HG03066 (cell line): ENCODE results near the gene LTBP2.

Experiments used
- ATAC-seq: cut with Tn5 transposase; IDR thresholded peaks from one replicate; pipeline ENCODE4 v1.9.1; 2021; ENCODE audit warnings: low read depth; ENCODE audit not compliant: unreplicated experiment

Gene LTBP2

DNA sequence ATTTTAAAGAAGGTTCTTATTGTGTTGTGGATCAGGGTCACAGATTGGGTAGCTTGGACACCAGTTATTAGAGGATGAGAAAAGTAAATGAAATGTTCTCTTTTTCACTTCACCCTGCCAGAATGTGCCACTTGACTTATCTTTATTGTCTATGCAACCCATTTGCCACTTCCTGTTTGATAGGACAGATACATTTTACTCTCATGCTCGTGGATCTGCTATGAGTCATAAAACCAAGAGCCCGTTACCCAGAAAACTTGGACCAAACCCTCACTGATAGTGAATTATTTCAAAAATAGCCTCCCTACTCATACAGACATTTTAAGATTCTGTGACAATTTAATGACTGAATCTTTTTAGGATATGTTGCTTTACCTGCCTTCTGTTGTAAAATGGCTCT is 116.7 kb downstream of the LTBP2 start:
- ATAC-seq = no peak

- ATAC-seq = peak; percentile 85
Observed at GRCh38 chr14:74493343-74494261, 118.4 kb downstream of the LTBP2 start, which contains the start of gene ISCA2. TSS of gene ISCA2 (plus strand) at chr14:74493765. CDS start at chr14:74493775, 10 bp downstream.

DNA sequence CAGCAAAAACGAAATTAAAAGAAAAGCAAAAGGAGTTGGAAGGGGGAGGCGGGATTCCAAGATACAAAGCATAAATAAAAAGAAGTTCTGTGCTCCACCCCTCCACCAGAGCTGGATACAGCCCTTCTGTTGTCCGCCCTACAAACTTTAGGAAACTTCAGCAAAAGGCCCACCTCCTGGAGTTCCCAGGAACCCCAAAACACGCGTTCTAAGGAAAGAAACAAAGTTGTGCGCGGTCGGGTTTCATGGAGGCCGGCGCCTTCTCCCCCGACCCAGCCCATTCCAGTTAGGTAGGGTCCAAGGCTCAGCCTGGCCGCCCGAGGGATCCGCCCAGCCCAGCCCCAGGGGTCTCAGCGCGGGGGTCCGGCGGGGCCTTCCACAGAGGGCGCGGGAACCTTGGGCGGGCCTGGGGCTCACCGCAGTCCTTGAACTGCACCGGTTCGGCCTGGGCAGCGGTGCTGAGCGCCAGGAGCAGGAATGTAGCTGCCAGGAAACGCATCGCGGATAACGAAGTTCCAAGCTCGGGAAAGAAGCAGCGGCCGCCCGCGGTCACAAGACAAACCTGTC is 119.2 kb downstream of the LTBP2 start, which contains the start of gene NPC2:
Gene NPC2, minus strand, starts transcription at position 530 of the 567 bp plus-strand sequence. Its CDS starts 31 bp downstream, at position 499.
- ATAC-seq = peak; percentile 5

DNA sequence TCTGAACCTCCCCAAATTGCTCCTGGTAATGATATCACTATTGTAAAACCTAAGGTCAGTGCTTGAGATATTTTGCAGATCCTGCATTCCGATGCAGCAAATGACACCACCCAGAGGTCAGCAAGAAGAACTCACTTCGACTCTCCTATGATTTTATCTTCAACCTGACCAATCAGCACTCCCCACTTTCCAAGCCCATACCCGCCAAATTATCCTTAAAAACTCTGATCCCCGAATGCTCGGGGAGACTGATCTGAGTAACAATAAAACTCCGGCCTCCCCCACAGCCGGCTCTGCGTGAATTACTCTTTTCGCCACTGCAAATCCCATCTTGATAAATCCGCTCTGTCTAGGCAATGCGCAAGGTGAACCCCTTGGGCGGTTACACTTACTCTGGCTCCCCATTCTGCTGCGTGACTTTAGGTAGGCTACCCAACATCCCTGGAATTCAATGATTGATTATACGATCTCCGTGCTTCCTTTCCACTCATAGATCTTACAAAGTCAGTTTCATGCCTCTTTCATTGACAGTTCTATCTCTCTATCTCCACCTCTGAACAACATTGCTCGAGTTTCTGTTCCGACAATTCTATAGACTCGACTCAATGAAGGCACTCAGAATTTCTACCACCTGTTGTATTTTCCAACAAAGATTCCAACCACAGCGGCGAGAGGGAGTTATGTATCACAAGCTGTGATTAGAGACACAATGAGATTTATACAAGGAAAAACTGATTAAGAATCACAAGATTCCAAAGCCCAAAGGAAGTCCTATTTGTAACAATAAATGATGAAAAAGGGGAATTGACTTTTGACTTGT is 119.9 kb downstream of the LTBP2 start:
- ATAC-seq = no peak

DNA sequence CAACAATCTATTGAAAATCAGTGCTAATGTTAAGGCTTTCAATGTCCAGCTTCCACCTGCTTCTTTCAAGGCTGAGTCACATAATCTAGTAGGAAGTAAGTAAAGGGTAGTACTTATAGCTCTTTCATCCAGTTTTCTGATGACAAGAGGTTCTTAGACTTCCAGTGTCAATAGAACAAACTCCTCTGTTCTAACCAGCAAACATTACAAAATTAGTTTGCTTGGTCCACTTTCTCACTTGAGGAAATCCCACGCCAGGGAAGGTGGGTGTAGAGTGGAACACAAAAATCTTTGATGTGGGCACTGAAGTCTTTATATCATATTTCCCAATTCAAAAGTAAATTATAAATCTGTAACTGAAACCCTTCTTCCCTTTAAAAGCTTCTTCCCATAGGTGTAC is 121.6 kb downstream of the LTBP2 start:
- ATAC-seq = no peak

GRCh38 chr14:74488786-74489397 is 123.1 kb downstream of the LTBP2 start:
- no peak for ATAC-seq

DNA sequence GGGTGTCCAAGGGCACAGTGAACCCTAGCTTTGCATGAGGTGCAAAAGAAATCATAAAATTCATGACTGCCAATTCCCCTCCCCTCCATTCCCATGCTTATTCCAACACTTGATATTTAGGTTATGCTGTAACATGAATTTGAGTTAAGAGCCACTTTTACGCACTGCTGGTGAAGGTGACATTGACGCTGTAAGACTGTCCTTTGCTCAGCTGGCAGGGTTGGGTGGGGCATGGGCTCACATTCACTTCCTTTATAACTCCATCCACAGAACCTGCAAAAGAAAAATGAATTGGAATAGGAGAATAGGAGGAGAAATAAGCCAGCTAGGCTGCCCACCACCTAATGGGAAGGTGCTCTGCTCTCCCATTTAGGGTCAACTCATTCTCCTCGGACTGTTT is 125.9 kb downstream of the LTBP2 start:
- no peak for ATAC-seq

DNA sequence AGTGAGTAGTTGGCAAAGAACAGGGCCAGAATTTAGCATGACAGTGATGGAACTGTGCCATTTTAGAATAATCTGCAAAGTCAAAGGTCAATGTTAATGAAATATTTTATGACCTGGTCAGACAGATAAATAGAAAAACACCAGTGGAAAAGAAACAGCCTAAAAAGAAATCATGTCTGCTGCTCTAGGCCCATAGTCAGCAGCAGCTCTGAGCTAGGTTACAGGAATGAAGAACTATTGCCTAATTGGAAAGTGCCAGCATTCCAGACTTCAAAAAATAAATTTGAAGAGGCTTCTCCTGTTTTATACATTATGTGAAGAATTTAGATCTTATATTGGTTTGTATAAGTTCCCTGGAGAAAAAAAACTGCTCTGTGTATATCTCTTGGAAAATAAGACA is 128.7 kb downstream of the LTBP2 start:
- ATAC-seq = no peak

GRCh38 chr14:74482571-74482970 is 129.5 kb downstream of the LTBP2 start:
- ATAC-seq = no peak

GRCh38 chr14:74480046-74480445 is 132.0 kb downstream of the LTBP2 start:
- ATAC-seq = no peak

- ATAC-seq = no peak
Observed at GRCh38 chr14:74478996-74479635, 132.9 kb downstream of the LTBP2 start.

- ATAC-seq = no peak
Observed at GRCh38 chr14:74476607-74477006, 135.4 kb downstream of the LTBP2 start.

DNA sequence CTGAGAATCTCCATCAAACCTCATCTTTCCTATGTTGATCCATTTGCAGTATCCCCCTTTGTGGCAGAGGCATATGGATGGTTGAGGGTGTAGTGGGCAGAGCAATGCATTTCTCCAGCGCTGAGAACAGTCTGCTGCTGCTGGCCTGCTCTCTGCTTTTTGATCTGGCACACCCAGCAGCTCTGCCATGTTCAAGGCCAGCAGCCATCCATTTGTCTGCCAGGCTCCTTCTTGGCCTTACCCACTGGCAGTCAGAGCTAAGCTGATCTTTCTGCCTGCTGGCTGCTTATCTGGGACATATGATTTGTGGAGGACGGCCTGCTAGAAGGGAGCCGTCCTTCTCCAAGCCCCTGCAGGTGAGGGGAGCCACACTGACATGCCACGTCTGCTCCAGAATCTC is 135.9 kb downstream of the LTBP2 start:
- ATAC-seq = no peak

- ATAC-seq = no peak
Observed at GRCh38 chr14:74475678-74476077, 136.4 kb downstream of the LTBP2 start.

DNA sequence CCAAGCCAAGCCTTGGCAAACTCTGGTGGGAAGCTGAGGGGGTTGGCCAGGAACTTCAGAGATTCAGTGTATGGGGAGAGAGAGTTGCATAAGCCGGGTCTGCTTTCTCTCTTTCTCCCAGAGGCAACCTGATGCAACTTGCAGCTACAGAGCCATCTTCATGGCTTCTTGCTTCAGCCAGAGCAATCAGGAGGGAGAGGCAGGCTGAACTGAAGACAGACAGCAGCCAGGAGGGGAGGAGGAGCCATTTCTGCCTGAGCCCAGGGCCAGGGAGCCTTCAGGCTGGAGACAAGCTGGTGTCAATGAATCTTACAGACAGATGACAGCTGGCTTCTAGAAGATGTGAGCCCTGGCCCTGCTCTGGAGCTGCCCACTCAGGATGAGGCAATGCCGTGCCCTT is 137.7 kb downstream of the LTBP2 start:
- ATAC-seq = no peak

GRCh38 chr14:74472601-74473000 is 139.4 kb downstream of the LTBP2 start:
- no peak for ATAC-seq

DNA sequence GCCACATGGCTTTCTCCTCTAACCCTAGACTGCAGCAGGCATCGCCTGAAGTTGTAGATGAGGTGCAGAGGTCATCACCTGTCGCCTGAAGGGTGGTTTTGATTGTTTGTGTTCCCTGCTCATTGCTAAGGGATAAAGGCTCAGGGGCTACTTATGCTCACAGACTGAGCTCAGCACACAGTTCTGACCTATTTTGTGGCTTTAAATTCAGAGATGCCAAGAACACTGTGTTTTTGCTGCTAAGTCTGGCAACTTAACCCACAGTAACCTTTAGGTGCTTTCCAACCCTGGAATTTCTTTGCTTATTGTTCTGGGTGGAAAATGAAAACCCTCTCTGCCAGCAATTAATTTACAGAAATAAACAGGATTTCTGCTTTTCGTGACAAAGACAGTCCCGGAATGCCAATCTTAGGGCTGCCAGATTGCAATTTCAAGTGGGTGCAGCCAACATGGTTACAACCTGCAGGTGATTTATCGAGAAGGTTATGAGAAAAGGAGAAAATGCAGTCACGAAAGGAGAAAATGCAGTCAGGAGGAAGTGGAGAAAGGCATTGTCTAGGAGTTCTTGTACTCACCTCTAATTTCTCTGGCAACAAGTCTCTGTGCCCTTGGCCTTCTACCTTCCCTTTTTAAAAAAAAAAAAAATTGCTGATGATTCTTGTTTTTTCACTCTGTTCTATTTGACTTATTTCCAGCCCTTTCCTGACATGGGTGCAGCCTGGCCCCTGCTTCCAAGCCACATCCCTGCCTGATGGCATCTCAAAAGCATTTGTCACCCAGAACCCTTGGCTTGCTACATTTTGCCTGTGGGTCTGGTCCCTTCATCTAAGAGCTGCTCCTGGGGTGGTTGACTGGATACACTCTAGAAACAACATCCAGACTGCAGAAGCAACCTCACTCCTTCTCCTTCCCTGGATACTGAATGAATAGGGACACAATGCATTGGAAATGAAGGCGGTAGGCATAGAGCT is 142.2 kb downstream of the LTBP2 start:
- no peak for ATAC-seq

GRCh38 chr14:74468513-74468912 is 143.5 kb downstream of the LTBP2 start:
- ATAC-seq = no peak

DNA sequence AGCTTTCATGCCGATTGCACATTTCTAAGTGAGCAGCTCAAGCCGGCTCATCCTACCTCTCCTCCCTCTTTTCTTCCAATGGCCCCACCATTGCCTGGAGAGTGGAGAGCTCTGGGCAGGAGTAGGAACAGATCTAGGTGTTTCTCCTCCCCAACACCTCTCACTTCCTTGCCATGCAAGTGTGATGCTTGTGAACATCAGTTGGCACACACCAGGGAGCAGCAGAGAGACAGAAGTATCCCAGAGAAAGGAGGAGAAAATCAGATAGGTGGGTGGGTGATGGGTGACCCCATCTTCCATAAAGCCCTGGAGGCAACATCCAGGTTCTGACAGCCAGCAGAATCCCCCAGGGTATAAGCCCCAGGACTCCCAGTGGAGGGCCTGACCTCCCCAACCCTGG is 146.7 kb downstream of the LTBP2 start:
- ATAC-seq = no peak
